ENCODE measurements around the gene FBXO21.

The FBXO21 gene

DNA sequence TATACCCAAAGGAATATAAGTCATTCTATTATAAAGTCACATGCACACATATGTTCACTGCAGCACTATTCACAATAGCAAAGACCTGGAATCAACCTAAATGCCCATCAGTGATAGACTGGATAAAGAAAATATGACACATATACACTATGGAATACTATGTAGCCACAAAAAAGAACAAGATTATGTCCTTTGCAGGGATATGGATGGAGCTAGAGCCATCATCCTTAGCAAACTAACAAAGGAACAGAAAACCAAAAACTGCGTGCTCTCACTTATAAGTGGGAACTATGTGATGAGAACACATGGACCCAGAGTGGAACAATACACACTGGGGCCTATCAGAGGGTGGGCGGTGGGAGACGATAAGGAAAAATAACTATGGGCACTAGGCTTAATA is 21.3 kb downstream of the FBXO21 start:
- H3K4me3 ChIP-seq (ENCODE audit: low read depth in 1 of 2, low read length in 2 of 2), result no peak overlapping the region
- H3K27me3 ChIP-seq (ENCODE audit: control insufficient read depth in 1 of 2, insufficient read depth in 2 of 2, low read length in 2 of 2), result no peaks in the 10 kb centered on the region
- H3K4me1 ChIP-seq (ENCODE audit: control insufficient read depth in 1 of 2, insufficient read depth in 2 of 2, low read length in 2 of 2), result no peaks in the 10 kb centered on the region
- peaks cover 29 to 81% of the 10 kb centered on the region in 2 donors for H3K36me3 ChIP-seq (ENCODE audit: control insufficient read depth in 1 of 2, insufficient read depth in 2 of 2, low read length in 2 of 2)
- H3K27ac ChIP-seq (ENCODE audit: low read depth, low read length), result no peak overlapping the region
- H3K9ac ChIP-seq (ENCODE audit: low read depth in 1 of 2, low read length in 2 of 2), result no peak overlapping the region
- no peaks in the 10 kb centered on the region for H3K9me3 ChIP-seq (ENCODE audit: control insufficient read depth in 1 of 2, low read length in 2 of 2)

- Histone ChIP-seq H3K36me3 (ENCODE audit: control insufficient read depth in 1 of 2, insufficient read depth in 2 of 2, low read length in 2 of 2) (peaks cover 28 to 78% of the 10 kb centered on the region in 2 donors), H3K27ac (ENCODE audit: low read depth, low read length) (no peak overlapping the region), H3K9ac (ENCODE audit: low read depth in 1 of 2, low read length in 2 of 2) (no peak overlapping the region), H3K4me1 (ENCODE audit: control insufficient read depth in 1 of 2, insufficient read depth in 2 of 2, low read length in 2 of 2) (no peaks in the 10 kb centered on the region), H3K27me3 (ENCODE audit: control insufficient read depth in 1 of 2, insufficient read depth in 2 of 2, low read length in 2 of 2) (no peaks in the 10 kb centered on the region), H3K4me3 (ENCODE audit: low read depth in 1 of 2, low read length in 2 of 2) (no peak overlapping the region), H3K9me3 (ENCODE audit: control insufficient read depth in 1 of 2, low read length in 2 of 2) (no peaks in the 10 kb centered on the region)
Observed at GRCh38 chr12:117167769-117168168, 22.5 kb downstream of the FBXO21 start.

DNA sequence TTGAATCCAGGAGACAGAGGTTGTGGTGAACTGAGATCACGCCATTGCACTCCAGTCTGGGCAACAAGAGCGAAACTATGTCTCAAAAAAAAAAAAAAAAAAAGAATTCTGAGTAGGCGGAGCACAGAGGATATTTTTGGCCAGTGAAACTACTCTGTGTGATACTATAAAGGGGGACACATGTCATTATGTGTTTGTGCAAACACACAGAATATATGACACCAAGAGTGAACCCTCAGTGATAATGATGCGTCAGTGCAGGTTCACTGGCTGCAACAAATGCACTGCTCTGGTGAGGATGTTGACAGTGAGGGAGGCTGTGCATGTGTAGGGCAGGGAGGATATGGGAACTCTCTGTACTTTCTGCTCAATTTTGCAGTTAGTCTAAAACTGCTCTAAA is 24.2 kb downstream of the FBXO21 start:
- Histone ChIP-seq H3K9me3 (ENCODE audit: control insufficient read depth in 1 of 2, low read length in 2 of 2) (no peaks in the 10 kb centered on the region), H3K4me3 (ENCODE audit: low read depth in 1 of 2, low read length in 2 of 2) (no peak overlapping the region), H3K27ac (ENCODE audit: low read depth, low read length) (no peak overlapping the region), H3K4me1 (ENCODE audit: control insufficient read depth in 1 of 2, insufficient read depth in 2 of 2, low read length in 2 of 2) (no peaks in the 10 kb centered on the region), H3K27me3 (ENCODE audit: control insufficient read depth in 1 of 2, insufficient read depth in 2 of 2, low read length in 2 of 2) (no peaks in the 10 kb centered on the region), H3K9ac (ENCODE audit: low read depth in 1 of 2, low read length in 2 of 2) (no peak overlapping the region), H3K36me3 (ENCODE audit: control insufficient read depth in 1 of 2, insufficient read depth in 2 of 2, low read length in 2 of 2) (peaks cover 37 to 83% of the 10 kb centered on the region in 2 donors)

DNA sequence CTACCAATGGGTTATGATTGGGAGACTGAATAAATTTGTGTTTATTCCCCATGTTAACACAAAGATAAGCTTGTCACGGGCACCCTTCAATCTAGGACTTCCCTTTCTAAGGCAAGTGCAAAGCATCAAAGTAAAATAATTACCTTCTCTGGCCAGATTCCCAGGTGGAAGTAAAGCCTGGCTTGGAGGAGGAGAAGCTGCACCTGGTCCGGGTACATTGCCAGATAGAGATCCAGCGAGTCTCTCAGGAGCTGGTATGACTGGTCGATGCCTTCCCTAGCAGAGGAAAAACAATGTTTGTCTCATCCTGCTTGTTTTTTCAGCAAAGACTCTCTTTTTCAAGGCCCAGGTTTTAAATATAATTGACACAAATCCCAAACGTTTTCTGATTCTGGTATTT is 24.9 kb downstream of the FBXO21 start:
- no peak overlapping the region for H3K27ac ChIP-seq (ENCODE audit: low read depth, low read length)
- H3K27me3 ChIP-seq (ENCODE audit: control insufficient read depth in 1 of 2, insufficient read depth in 2 of 2, low read length in 2 of 2), result no peaks in the 10 kb centered on the region
- H3K4me1 ChIP-seq (ENCODE audit: control insufficient read depth in 1 of 2, insufficient read depth in 2 of 2, low read length in 2 of 2), result no peaks in the 10 kb centered on the region
- no peaks in the 10 kb centered on the region for H3K9me3 ChIP-seq (ENCODE audit: control insufficient read depth in 1 of 2, low read length in 2 of 2)
- H3K9ac ChIP-seq (ENCODE audit: low read depth in 1 of 2, low read length in 2 of 2), result no peak overlapping the region
- H3K36me3 ChIP-seq (ENCODE audit: control insufficient read depth in 1 of 2, insufficient read depth in 2 of 2, low read length in 2 of 2), result peaks cover 38 to 83% of the 10 kb centered on the region in 2 donors
- no peak overlapping the region for H3K4me3 ChIP-seq (ENCODE audit: low read depth in 1 of 2, low read length in 2 of 2)

DNA sequence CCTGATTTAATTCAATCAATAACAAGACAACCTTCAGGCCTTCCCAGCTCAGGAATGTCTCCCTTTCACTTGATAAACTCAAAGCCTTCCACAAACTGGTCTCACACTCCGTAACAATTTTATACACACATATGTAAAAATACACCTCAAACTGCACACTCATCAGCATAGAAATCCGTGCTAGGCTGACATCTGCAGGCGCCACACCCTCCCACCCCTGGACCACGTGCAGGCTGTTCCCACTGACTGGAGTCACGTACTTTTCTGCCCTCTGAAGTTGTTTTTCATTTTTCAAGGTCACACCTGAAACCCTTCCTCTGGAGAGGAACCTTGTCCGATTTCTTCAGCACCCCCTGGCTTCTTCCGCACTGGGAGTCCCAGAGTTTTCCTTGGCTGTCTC is 27.6 kb downstream of the FBXO21 start:
- no peaks in the 10 kb centered on the region for H3K4me1 ChIP-seq (ENCODE audit: control insufficient read depth in 1 of 2, insufficient read depth in 2 of 2, low read length in 2 of 2)
- H3K9ac ChIP-seq (ENCODE audit: low read depth in 1 of 2, low read length in 2 of 2), result no peak overlapping the region
- H3K27ac ChIP-seq (ENCODE audit: low read depth, low read length), result no peak overlapping the region
- no peaks in the 10 kb centered on the region for H3K27me3 ChIP-seq (ENCODE audit: control insufficient read depth in 1 of 2, insufficient read depth in 2 of 2, low read length in 2 of 2)
- no peaks in the 10 kb centered on the region for H3K9me3 ChIP-seq (ENCODE audit: control insufficient read depth in 1 of 2, low read length in 2 of 2)
- peaks cover 58 to 93% of the 10 kb centered on the region in 2 donors for H3K36me3 ChIP-seq (ENCODE audit: control insufficient read depth in 1 of 2, insufficient read depth in 2 of 2, low read length in 2 of 2)
- no peak overlapping the region for H3K4me3 ChIP-seq (ENCODE audit: low read depth in 1 of 2, low read length in 2 of 2)

DNA sequence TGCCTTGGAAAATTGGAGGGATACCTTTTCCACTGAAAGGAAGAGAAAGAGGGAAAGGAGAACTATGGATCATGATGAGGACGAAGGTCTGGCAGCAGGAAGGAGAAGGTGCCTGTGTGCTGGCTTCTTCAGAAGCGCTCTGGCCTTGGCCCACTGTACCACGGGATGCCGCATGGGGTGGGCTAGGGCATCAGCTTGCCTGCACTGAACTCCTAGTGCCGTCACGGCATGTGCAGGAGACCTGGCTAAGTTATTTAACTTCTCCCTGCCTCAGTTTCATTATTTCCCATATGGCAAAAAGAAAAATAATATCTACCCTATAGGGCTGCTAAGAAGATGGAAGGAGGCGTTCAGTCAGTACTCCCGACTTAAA is 28.1 kb downstream of the FBXO21 start:
- H3K9ac ChIP-seq (ENCODE audit: low read depth in 1 of 2, low read length in 2 of 2), result no peak overlapping the region
- no peaks in the 10 kb centered on the region for H3K27me3 ChIP-seq (ENCODE audit: control insufficient read depth in 1 of 2, insufficient read depth in 2 of 2, low read length in 2 of 2)
- H3K4me3 ChIP-seq (ENCODE audit: low read depth in 1 of 2, low read length in 2 of 2), result no peak overlapping the region
- no peaks in the 10 kb centered on the region for H3K9me3 ChIP-seq (ENCODE audit: control insufficient read depth in 1 of 2, low read length in 2 of 2)
- H3K4me1 ChIP-seq (ENCODE audit: control insufficient read depth in 1 of 2, insufficient read depth in 2 of 2, low read length in 2 of 2), result no peaks in the 10 kb centered on the region
- peaks cover 60 to 95% of the 10 kb centered on the region in 2 donors for H3K36me3 ChIP-seq (ENCODE audit: control insufficient read depth in 1 of 2, insufficient read depth in 2 of 2, low read length in 2 of 2)
- no peak overlapping the region for H3K27ac ChIP-seq (ENCODE audit: low read depth, low read length)

DNA sequence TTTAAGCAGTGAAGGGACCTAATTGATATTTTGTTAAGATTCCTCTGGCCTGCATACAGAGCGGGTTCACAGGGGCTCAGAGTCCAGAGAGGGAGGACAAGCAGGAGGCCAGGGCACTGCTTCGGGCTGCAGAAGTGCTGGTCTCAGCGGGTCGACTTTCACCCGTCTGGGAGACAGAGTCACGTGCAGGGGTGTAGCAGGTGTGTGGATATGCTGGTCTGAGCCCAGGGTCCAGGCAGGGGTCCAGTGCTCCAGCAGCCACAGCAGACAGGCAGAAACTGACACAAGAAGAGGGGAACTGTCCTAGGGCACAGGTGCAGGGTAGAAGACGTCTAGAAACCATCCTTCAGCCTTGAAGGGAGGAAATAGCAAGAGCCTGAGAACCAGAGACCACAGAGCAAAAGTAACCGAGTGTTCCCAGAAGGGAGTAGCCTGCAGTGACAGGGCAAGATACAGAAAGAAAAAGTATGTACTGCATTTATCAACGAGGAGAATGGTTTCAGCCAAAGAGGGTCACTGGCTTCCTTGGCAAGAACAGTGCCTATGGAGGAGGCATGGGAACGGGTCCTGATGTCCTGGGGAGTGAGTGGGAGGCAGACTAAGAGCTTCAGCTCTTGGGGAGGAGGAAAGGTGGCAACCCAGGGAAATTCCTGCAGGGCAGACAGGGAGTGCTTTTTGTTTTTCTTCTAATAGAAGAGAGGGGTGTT is 28.7 kb downstream of the FBXO21 start:
- H3K9ac ChIP-seq (ENCODE audit: low read depth in 1 of 2, low read length in 2 of 2), result no peak overlapping the region

GRCh38 chr12:117159674-117160073 is 30.6 kb downstream of the FBXO21 start:
- H3K27ac ChIP-seq (ENCODE audit: low read depth, low read length), result no peak overlapping the region

More for the DNA sequence above, 28.7 kb downstream of the FBXO21 start:
- Histone ChIP-seq H3K27ac (ENCODE audit: low read depth, low read length) (no peak overlapping the region), H3K4me3 (ENCODE audit: low read depth in 1 of 2, low read length in 2 of 2) (no peak overlapping the region), H3K27me3 (ENCODE audit: control insufficient read depth in 1 of 2, insufficient read depth in 2 of 2, low read length in 2 of 2) (no peaks in the 10 kb centered on the region), H3K36me3 (ENCODE audit: control insufficient read depth in 1 of 2, insufficient read depth in 2 of 2, low read length in 2 of 2) (peaks cover 55 to 95% of the 10 kb centered on the region in 2 donors), H3K4me1 (ENCODE audit: control insufficient read depth in 1 of 2, insufficient read depth in 2 of 2, low read length in 2 of 2) (no peaks in the 10 kb centered on the region), H3K9me3 (ENCODE audit: control insufficient read depth in 1 of 2, low read length in 2 of 2) (no peaks in the 10 kb centered on the region)

DNA sequence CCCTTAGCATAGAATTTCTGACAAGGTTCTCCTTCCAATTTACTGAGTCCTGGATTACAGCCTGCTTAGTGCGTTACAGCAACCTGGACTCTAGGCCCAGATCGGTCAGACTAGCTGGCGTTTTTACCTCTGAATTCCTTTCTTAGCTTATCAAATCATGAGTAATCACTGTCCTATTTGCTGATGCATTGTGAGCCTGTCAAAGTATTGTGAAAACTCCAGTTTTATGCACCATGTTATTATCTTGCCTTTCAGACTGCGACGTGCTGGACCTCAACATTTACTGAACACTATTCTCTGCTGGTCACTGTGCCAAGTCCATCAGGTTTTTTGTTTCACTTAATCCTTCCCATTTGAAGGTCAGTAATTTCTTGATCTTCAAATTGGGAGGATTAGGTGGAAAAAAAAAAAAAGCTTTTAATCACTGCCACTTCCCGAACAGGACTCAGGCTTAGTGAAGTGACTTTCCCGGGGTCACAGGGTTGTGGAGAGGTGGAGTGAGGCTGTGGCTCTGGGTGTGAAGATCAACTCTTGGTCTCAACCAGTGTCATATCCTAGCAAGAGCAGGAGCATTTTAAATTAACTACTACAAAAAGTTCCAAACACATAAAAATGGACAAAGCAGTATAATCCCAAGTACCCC is 31.2 kb downstream of the FBXO21 start:
- H3K4me1 ChIP-seq (ENCODE audit: control insufficient read depth in 1 of 2, insufficient read depth in 2 of 2, low read length in 2 of 2), result no peaks in the 10 kb centered on the region
- no peaks in the 10 kb centered on the region for H3K27me3 ChIP-seq (ENCODE audit: control insufficient read depth in 1 of 2, insufficient read depth in 2 of 2, low read length in 2 of 2)
- no peaks in the 10 kb centered on the region for H3K9me3 ChIP-seq (ENCODE audit: control insufficient read depth in 1 of 2, low read length in 2 of 2)
- H3K36me3 ChIP-seq (ENCODE audit: control insufficient read depth in 1 of 2, insufficient read depth in 2 of 2, low read length in 2 of 2), result peaks cover 66 to 94% of the 10 kb centered on the region in 2 donors
- no peak overlapping the region for H3K4me3 ChIP-seq (ENCODE audit: low read depth in 1 of 2, low read length in 2 of 2)
- no peak overlapping the region for H3K9ac ChIP-seq (ENCODE audit: low read depth in 1 of 2, low read length in 2 of 2)
- H3K27ac ChIP-seq (ENCODE audit: low read depth, low read length), result no peak overlapping the region

More at GRCh38 chr12:117159674-117160073, 30.6 kb downstream of the FBXO21 start:
- H3K27me3 ChIP-seq (ENCODE audit: control insufficient read depth in 1 of 2, insufficient read depth in 2 of 2, low read length in 2 of 2), result no peaks in the 10 kb centered on the region
- no peaks in the 10 kb centered on the region for H3K9me3 ChIP-seq (ENCODE audit: control insufficient read depth in 1 of 2, low read length in 2 of 2)
- H3K4me3 ChIP-seq (ENCODE audit: low read depth in 1 of 2, low read length in 2 of 2), result no peak overlapping the region
- H3K36me3 ChIP-seq (ENCODE audit: control insufficient read depth in 1 of 2, insufficient read depth in 2 of 2, low read length in 2 of 2), result peaks cover 65 to 95% of the 10 kb centered on the region in 2 donors
- H3K9ac ChIP-seq (ENCODE audit: low read depth in 1 of 2, low read length in 2 of 2), result no peak overlapping the region
- no peaks in the 10 kb centered on the region for H3K4me1 ChIP-seq (ENCODE audit: control insufficient read depth in 1 of 2, insufficient read depth in 2 of 2, low read length in 2 of 2)

DNA sequence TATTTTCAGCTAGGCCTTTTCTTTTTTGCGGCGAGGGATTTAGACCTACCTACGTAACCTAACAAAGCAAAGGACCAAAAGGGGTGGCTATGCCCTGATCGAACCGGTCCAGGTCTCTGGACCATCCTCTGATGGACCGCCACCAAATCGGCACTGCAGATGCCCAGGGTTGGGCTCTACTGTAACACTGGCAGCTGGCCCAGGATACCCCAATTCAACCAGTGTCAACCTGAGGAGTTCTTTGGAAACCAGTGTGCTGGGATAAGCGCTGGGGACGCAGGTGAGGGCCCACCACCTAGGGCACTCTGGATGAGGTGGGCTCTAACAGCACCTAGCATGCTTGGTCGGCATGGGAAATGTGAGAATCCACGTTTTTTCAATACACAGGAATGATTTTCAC is 32.2 kb downstream of the FBXO21 start:
- peaks cover 66 to 97% of the 10 kb centered on the region in 2 donors for H3K36me3 ChIP-seq (ENCODE audit: control insufficient read depth in 1 of 2, insufficient read depth in 2 of 2, low read length in 2 of 2)
- H3K27ac ChIP-seq (ENCODE audit: low read depth, low read length), result no peak overlapping the region
- H3K27me3 ChIP-seq (ENCODE audit: control insufficient read depth in 1 of 2, insufficient read depth in 2 of 2, low read length in 2 of 2), result no peaks in the 10 kb centered on the region
- H3K4me1 ChIP-seq (ENCODE audit: control insufficient read depth in 1 of 2, insufficient read depth in 2 of 2, low read length in 2 of 2), result no peaks in the 10 kb centered on the region
- no peaks in the 10 kb centered on the region for H3K9me3 ChIP-seq (ENCODE audit: control insufficient read depth in 1 of 2, low read length in 2 of 2)
- H3K9ac ChIP-seq (ENCODE audit: low read depth in 1 of 2, low read length in 2 of 2), result no peak overlapping the region
- no peak overlapping the region for H3K4me3 ChIP-seq (ENCODE audit: low read depth in 1 of 2, low read length in 2 of 2)
